H1 (cell line): ENCODE measurements around the gene PRCP. TPM values are rescaled to one million over a fixed set of nuclear protein-coding genes. Genes with fewer than 3 reads are reported as not detected.

Experiments used
- CTCF ChIA-PET: fragments of 300-600 bp; sonication (Branson Sonifier 250); formaldehyde crosslinking; loops from one replicate; lab custom pipeline; 2021; ENCODE audit not compliant: partially characterized antibody; lab: Charles Lee
- POLR2A ChIA-PET: fragments of 300-600 bp; sonication (Branson Sonifier 250); formaldehyde crosslinking; loops from one replicate; lab custom pipeline; 2021; ENCODE audit warnings: inconsistent platforms; ENCODE audit not compliant: partially characterized antibody; lab: Charles Lee
- DNase-seq, 2 experiments: peaks; one replicate each; pipeline versions ENCODE4 v3.0.0 to v3.0.0-alpha.2; 2010 to 2022; ENCODE audit warnings: low spot score in 2 of 2, low read depth in 1 of 2, mixed read lengths in 1 of 2
- FAIRE-seq: peaks from 2 replicates; lab custom pipeline; 2011; peaks lifted over from hg19 to GRCh38; lab: Jason Lieb, UNC
- H2AFZ ChIP-seq: 2 replicates; pipeline ENCODE4 v1.8.1; 2012; ENCODE audit warnings: low read length, inconsistent platforms
- H2AK5ac ChIP-seq: 2 replicates; pipeline ENCODE4 v1.6.1; 2013; ENCODE audit warnings: low read depth, low read length
- H2BK120ac ChIP-seq: replicated peaks from 2 replicates; pipeline ENCODE3; 2013; ENCODE audit warnings: low read depth, low read length, inconsistent platforms
- H2BK12ac ChIP-seq: 2 replicates; pipeline ENCODE4 v1.6.1; 2013; ENCODE audit warnings: low read depth, low read length
- H2BK15ac ChIP-seq: 2 replicates; pipeline ENCODE4 v1.6.1; 2013; ENCODE audit warnings: low read length
- H2BK20ac ChIP-seq: 2 replicates; pipeline ENCODE4 v1.6.1; 2013; ENCODE audit warnings: low read length
- H2BK5ac ChIP-seq: 2 replicates; pipeline ENCODE4 v1.6.1; 2013; ENCODE audit warnings: low read depth, low read length
- H3K14ac ChIP-seq: 2 replicates; pipeline ENCODE4 v1.6.1; 2013; ENCODE audit warnings: inconsistent platforms; ENCODE audit not compliant: insufficient read length
- H3K18ac ChIP-seq: 2 replicates; pipeline ENCODE4 v1.6.1; 2013; ENCODE audit warnings: low read length; ENCODE audit errors: extremely low read depth
- H3K23ac ChIP-seq: 2 replicates; pipeline ENCODE4 v1.6.1; 2013; ENCODE audit warnings: inconsistent platforms; ENCODE audit not compliant: insufficient read length
- H3K23me2 ChIP-seq: 2 replicates; pipeline ENCODE4 v1.6.1; 2013; ENCODE audit warnings: low read depth, low read length
- H3K27ac ChIP-seq: 2 replicates; pipeline ENCODE4 v1.6.1; 2011; ENCODE audit warnings: low read depth, low read length, inconsistent platforms
- H3K27me3 ChIP-seq, 4 experiments: replicated peaks in 1 of 4; 1 replicate in 1 of 4; 2 replicates in 3 of 4; pipeline versions ENCODE4 v1.6.1 to v1.8.1; 2011 to 2013; ENCODE audit warnings: low read length in 3 of 4, mild to moderate bottlenecking in 3 of 4, inconsistent platforms in 2 of 4, mixed read lengths in 2 of 4, moderate library complexity in 1 of 4; ENCODE audit not compliant: control insufficient read depth in 3 of 4, insufficient read depth in 3 of 4; ENCODE audit errors: extremely low read depth in 1 of 4
- H3K36me3 ChIP-seq, 4 experiments: 2 replicates each; pipeline versions ENCODE4 v1.6.1 to v1.8.1; 2011 to 2013; ENCODE audit warnings: mild to moderate bottlenecking in 4 of 4, low read length in 3 of 4, moderate library complexity in 2 of 4, control low read depth in 1 of 4, inconsistent platforms in 1 of 4; ENCODE audit not compliant: insufficient read depth in 4 of 4, control insufficient read depth in 2 of 4
- H3K4ac ChIP-seq: replicated peaks from 2 replicates; pipeline ENCODE3; 2013; ENCODE audit warnings: low read length, low read depth, mixed read lengths, inconsistent platforms; ENCODE audit not compliant: insufficient read length
- H3K4me1 ChIP-seq, 4 experiments: replicated peaks in 1 of 4; 1 replicate in 1 of 4; 2 replicates in 3 of 4; pipeline versions ENCODE4 v1.6.1 to v1.8.1; 2011 to 2013; ENCODE audit warnings: low read length in 3 of 4, inconsistent platforms in 2 of 4, mixed read lengths in 1 of 4; ENCODE audit not compliant: insufficient read depth in 4 of 4, control insufficient read depth in 3 of 4
- H3K4me2 ChIP-seq, 2 experiments: 2 replicates each; pipeline versions ENCODE4 v1.6.1 to v1.8.1; 2011 to 2013; ENCODE audit warnings: low read depth in 2 of 2, low read length in 2 of 2, control low read depth in 1 of 2, inconsistent platforms in 1 of 2, mild to moderate bottlenecking in 1 of 2; ENCODE audit not compliant: insufficient read depth in 1 of 2
- H3K4me3 ChIP-seq, 4 experiments: fragments of 200-600, 300-600 bp in 1 of 4; sonication (generic), shearing (Covaris generic), sonication (Bioruptor Twin) in 1 of 4; 2 replicates each; pipeline versions ENCODE4 v1.5.1 to v1.8.1; 2011 to 2016; ENCODE audit warnings: low read length in 4 of 4, low read depth in 3 of 4, control low read depth in 2 of 4, inconsistent platforms in 2 of 4, mild to moderate bottlenecking in 2 of 4, mixed read lengths in 1 of 4, moderate library complexity in 1 of 4; ENCODE audit not compliant: insufficient read depth in 2 of 4; ENCODE audit errors: extremely low read depth in 1 of 4
- H3K56ac ChIP-seq: replicated peaks from 2 replicates; pipeline ENCODE3; 2013; ENCODE audit warnings: low read depth, mild to moderate bottlenecking, mixed read lengths, low read length, inconsistent platforms; ENCODE audit not compliant: insufficient read length
- H3K79me1 ChIP-seq: 2 replicates; pipeline ENCODE4 v1.6.1; 2013; ENCODE audit warnings: low read depth, low read length, control low read depth
- H3K79me2 ChIP-seq, 2 experiments: 2 replicates each; pipeline versions ENCODE4 v1.6.1 to v1.8.1; 2012 to 2013; ENCODE audit warnings: low read length in 2 of 2, mild to moderate bottlenecking in 2 of 2, inconsistent platforms in 1 of 2; ENCODE audit not compliant: insufficient read depth in 2 of 2, control insufficient read depth in 1 of 2
- H3K9ac ChIP-seq, 4 experiments: replicated peaks in 1 of 4; 1 replicate in 1 of 4; 2 replicates in 3 of 4; pipeline versions ENCODE4 v1.6.1 to v1.8.1; 2011 to 2013; ENCODE audit warnings: low read depth in 3 of 4, low read length in 3 of 4, control low read depth in 2 of 4, mild to moderate bottlenecking in 2 of 4, moderate library complexity in 2 of 4, inconsistent platforms in 1 of 4; ENCODE audit errors: extremely low read depth in 1 of 4
- H3K9me3 ChIP-seq, 2 experiments: 2 replicates each; pipeline versions ENCODE4 v1.6.1 to v1.8.1; 2012 to 2013; ENCODE audit warnings: mild to moderate bottlenecking in 2 of 2, moderate library complexity in 2 of 2, control low read depth in 1 of 2, inconsistent platforms in 1 of 2, low read depth in 1 of 2, low read length in 1 of 2, mixed read lengths in 1 of 2; ENCODE audit not compliant: insufficient read depth in 2 of 2
- H4K20me1 ChIP-seq, 2 experiments: replicated peaks in 1 of 2; 2 replicates each; pipeline versions ENCODE3 to v1.8.1; 2011 to 2013; ENCODE audit warnings: inconsistent platforms in 2 of 2, low read length in 2 of 2, mild to moderate bottlenecking in 1 of 2; ENCODE audit not compliant: insufficient read depth in 2 of 2, control insufficient read depth in 1 of 2
- H4K5ac ChIP-seq: 2 replicates; pipeline ENCODE4 v1.6.1; 2013; ENCODE audit warnings: low read length, low read depth, mixed read lengths, inconsistent platforms; ENCODE audit not compliant: insufficient read length
- H4K8ac ChIP-seq: 2 replicates; pipeline ENCODE4 v1.8.0; 2013; ENCODE audit warnings: mild to moderate bottlenecking, moderate library complexity, low read length, inconsistent platforms; ENCODE audit not compliant: insufficient read depth; ENCODE audit errors: extremely low read depth
- H4K91ac ChIP-seq: replicated peaks from 2 replicates; pipeline ENCODE3; 2013; ENCODE audit warnings: low read length, mixed read lengths, inconsistent platforms; ENCODE audit not compliant: insufficient read length
- ATF3 ChIP-seq: IDR thresholded peaks from 2 replicates; pipeline ENCODE4 v1.6.1; 2011; ENCODE audit warnings: low read depth, mild to moderate bottlenecking, low read length; ENCODE audit not compliant: insufficient read depth
- CBX5 ChIP-seq: fragments of 300-800, 300-1000 bp; sonication (generic); IDR thresholded peaks from 2 replicates; pipeline ENCODE4 v1.7.1; 2016; ENCODE audit warnings: antibody characterized with exemption, low read length, low read depth
- CREB1 ChIP-seq: IDR thresholded peaks from 2 replicates; pipeline ENCODE4 v1.6.1; 2012; ENCODE audit warnings: inconsistent platforms
- CTCF ChIP-seq, 3 experiments: IDR thresholded peaks; 1 replicate in 2 of 3; 2 replicates in 1 of 3; pipeline versions ENCODE4 v1.5.1 to v1.6.1; 2011; ENCODE audit warnings: low read length in 3 of 3, mild to moderate bottlenecking in 3 of 3, inconsistent platforms in 2 of 3, low read depth in 1 of 3, moderate library complexity in 1 of 3; ENCODE audit not compliant: insufficient read depth in 1 of 3; ENCODE audit errors: control extremely low read depth in 1 of 3
- GABPA ChIP-seq: IDR thresholded peaks from 2 replicates; pipeline ENCODE4 v1.6.1; 2011; ENCODE audit warnings: mild to moderate bottlenecking, low read length, moderate library complexity, borderline replicate concordance; ENCODE audit not compliant: insufficient read depth
- KDM5A ChIP-seq: fragments of 200-600 bp; IDR thresholded peaks from 2 replicates; pipeline ENCODE4 v1.7.1; 2012; ENCODE audit warnings: mild to moderate bottlenecking, low read length, inconsistent platforms, mixed read lengths
- NRF1 ChIP-seq: IDR thresholded peaks from 2 replicates; pipeline ENCODE4 v1.6.1; 2011; ENCODE audit warnings: mild to moderate bottlenecking, low read depth, low read length, improper control_type of control experiment
- RFX5 ChIP-seq: IDR thresholded peaks from 2 replicates; pipeline ENCODE4 v1.6.1; 2011; ENCODE audit warnings: low read depth, low read length, improper control_type of control experiment, borderline replicate concordance
- SIX5 ChIP-seq: IDR thresholded peaks from 2 replicates; pipeline ENCODE4 v1.6.1; 2011; ENCODE audit warnings: mild to moderate bottlenecking, low read depth, low read length
- SRF ChIP-seq: IDR thresholded peaks from 2 replicates; pipeline ENCODE4 v1.6.1; 2011; ENCODE audit warnings: mild to moderate bottlenecking, low read depth, low read length, moderate library complexity
- YY1 ChIP-seq: IDR thresholded peaks from 2 replicates; pipeline ENCODE4 v1.6.1; 2011; ENCODE audit warnings: low read depth, mild to moderate bottlenecking, low read length
- WGBS, 2 experiments: shearing (Covaris generic) in 1 of 2; methylation state at CpG; one replicate each; pipeline versions ENCODE4 v1.1.6 to v1.1.7; 2013 to 2015; ENCODE audit warnings: low lambda C conversion rate in 2 of 2, mixed read lengths in 2 of 2, inconsistent platforms in 1 of 2, low coverage in 1 of 2, missing lambda C conversion rate in 1 of 2; ENCODE audit not compliant: insufficient replicate concordance in 2 of 2, insufficient coverage in 1 of 2, insufficient read length in 1 of 2; ENCODE audit errors: extremely low coverage in 1 of 2, missing lambda C conversion rate in 1 of 2; 5-methylcytosine and 5-hydroxymethylcytosine counted together
- polyA plus RNA-seq, 7 experiments: library from polyadenylated mRNA; depleted of rRNA in 3 of 7; stranded (reverse) in 5 of 7; unstranded in 2 of 7; fragments of >200 nt in 5 of 7; fragments of 200-250 nt in 2 of 7; gene quantifications; 1 replicate in 5 of 7; 2 replicates in 1 of 7; 4 replicates in 1 of 7; pipeline versions ENCODE4 v1.2.1 to v1.2.3, GENCODE V29; 2011 to 2013; ENCODE audit warnings: missing spikeins in 2 of 7, mixed read lengths in 2 of 7
- total RNA-seq: library from RNA; stranded (reverse); fragmentation: NEBNext Ultra II Directional; extraction: Animal tissue kit (Norgen Biotek cat#: 25700); gene quantifications from 2 replicates; pipeline ENCODE4 v1.2.1, GENCODE V29; 2021

The PRCP gene
- total and polyA plus RNA-seq, 2 of the 8 experiments (the other 6 are each of a cell fraction or from before 2014, with no cell fraction given) = 63.8 to 84.4 TPM

GRCh38 chr11:82810738-82811137 is 89.5 kb downstream of the PRCP start:
- H3K79me1 ChIP-seq = no peaks in the 10 kb centered on the region
- TF ChIP-seq GABPA = no peak
- TF ChIP-seq CTCF (IDR thresholded peaks at IDR 0.05; ENCODE audit: control extremely low read depth in 1 of 3, insufficient read depth in 1 of 3, low read depth in 1 of 3, low read length in 3 of 3) = no peak
- no peak for TF ChIP-seq CBX5
- no peak for TF ChIP-seq YY1
- no peak for TF ChIP-seq SRF
- TF ChIP-seq SIX5 = no peak
- no peak for TF ChIP-seq KDM5A
- no peak for TF ChIP-seq CREB1
- no peak for TF ChIP-seq RFX5
- no peak for TF ChIP-seq ATF3
- no peak for TF ChIP-seq NRF1

More at GRCh38 chr11:82810738-82811137, 89.5 kb downstream of the PRCP start:
- H3K23me2 ChIP-seq = no peaks in the 10 kb centered on the region
- no peaks in the 10 kb centered on the region for H4K20me1 ChIP-seq
- H3K56ac ChIP-seq = no peak overlapping the region
- H3K18ac ChIP-seq = no peak overlapping the region
- ChIA-PET POLR2A (no interaction called here), CTCF (interaction anchor here (0.6 to 2.7 kb wide), 2 partner anchors 35 to 36 kb away, joined by 3 to 9 read pairs; no protein-coding TSS in a partner anchor)
- H4K8ac ChIP-seq = no peak overlapping the region
- no peak overlapping the region for H3K4me2 ChIP-seq
- H2AK5ac ChIP-seq = no peak overlapping the region
- peaks cover 2 to 4% (median 4%) of the 10 kb centered on the region in 4 experiments; a peak in 4 of 7 replicates for H3K4me1 ChIP-seq
- H3K4me3 ChIP-seq = no peak overlapping the region
- H2BK5ac ChIP-seq = no peak overlapping the region
- no peak overlapping the region for H2BK20ac ChIP-seq
- no peaks in the 10 kb centered on the region for H3K27me3 ChIP-seq
- H3K27ac ChIP-seq = no peak overlapping the region
- H4K5ac ChIP-seq = no peak overlapping the region
- no peaks in the 10 kb centered on the region for H3K9me3 ChIP-seq
- DNase-seq (no peak), FAIRE-seq (no peak)
- H4K91ac ChIP-seq = no peak overlapping the region
- H3K79me2 ChIP-seq = no peaks in the 10 kb centered on the region
- WGBS, 2 experiments = 81% methylated on average over 3 of the region's 3 CpGs; no CpG with 5 or more reads in 1 of the 2 experiments
- no peak overlapping the region for H2BK15ac ChIP-seq
- H2AFZ ChIP-seq = no peak overlapping the region
- H3K9ac ChIP-seq = no peak overlapping the region
- H3K36me3 ChIP-seq = no peaks in the 10 kb centered on the region
- H3K4ac ChIP-seq = no peak overlapping the region
- H3K14ac ChIP-seq = no peak overlapping the region
- H2BK12ac ChIP-seq = no peak overlapping the region
- no peak overlapping the region for H2BK120ac ChIP-seq
- H3K23ac ChIP-seq = no peak overlapping the region
